ENCODE measurements around the gene TMC1.

TMC1 gene

DNA sequence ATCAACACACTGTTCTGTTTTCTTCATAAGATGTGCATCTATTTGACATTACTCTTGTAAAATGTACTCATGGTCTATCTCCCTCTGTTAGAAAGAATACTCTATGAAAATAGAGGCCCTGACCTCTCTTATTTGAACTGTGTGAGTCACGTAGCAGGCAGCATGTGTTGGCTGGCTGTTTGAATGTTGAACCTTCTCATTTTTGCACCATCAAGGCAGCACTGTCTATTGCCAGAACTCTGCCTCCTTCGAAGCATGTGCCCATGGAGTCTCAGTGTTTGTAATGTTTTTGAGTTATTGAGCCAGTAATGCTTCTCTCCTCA is 287.0 kb downstream of the TMC1 start:
- Histone ChIP-seq H2AK5ac (ENCODE audit: low read length, severe bottlenecking) (no peak overlapping the region), H3K18ac (ENCODE audit: low read depth in 1 of 2, low read length in 2 of 2) (no peak overlapping the region), H3K4me2 (ENCODE audit: low read length, poor library complexity, severe bottlenecking) (no peak overlapping the region), H3K79me1 (replicated peaks; ENCODE audit: low read length, poor library complexity, severe bottlenecking) (no peaks in the 10 kb centered on the region), H2BK5ac (ENCODE audit: low read depth, low read length, poor library complexity, severe bottlenecking) (no peak overlapping the region), H3K4ac (ENCODE audit: low read depth in 1 of 2, low read length in 2 of 2) (no peak overlapping the region), H2AFZ (ENCODE audit: low read depth, low read length) (no peak overlapping the region), H3K4me1 (ENCODE audit: control insufficient read depth, insufficient read depth, low read depth, low read length) (no peaks in the 10 kb centered on the region), H3K36me3 (ENCODE audit: control insufficient read depth in 1 of 2, insufficient read depth in 2 of 2, low read depth in 1 of 2, low read length in 2 of 2) (no peaks in the 10 kb centered on the region), H3K27me3 (ENCODE audit: control insufficient read depth in 1 of 2, insufficient read depth in 1 of 2, low read length in 2 of 2) (no peaks in the 10 kb centered on the region), H3K9me3 (ENCODE audit: control insufficient read depth, low read length) (no peaks in the 10 kb centered on the region), H3K27ac (ENCODE audit: low read length, poor library complexity, severe bottlenecking) (no peak overlapping the region), H3K4me3 (ENCODE audit: insufficient read depth in 1 of 2, low read depth in 1 of 2, low read length in 2 of 2) (no peak overlapping the region), H4K8ac (ENCODE audit: low read length) (no peak overlapping the region), H3K9ac (ENCODE audit: low read length) (no peak overlapping the region), H4K91ac (ENCODE audit: low read length) (no peak overlapping the region), H2BK15ac (ENCODE audit: low read depth, poor library complexity, severe bottlenecking) (no peak overlapping the region), H2BK12ac (ENCODE audit: low read length in 2 of 2) (no peak overlapping the region), H3K23ac (ENCODE audit: low read length in 2 of 2) (no peak overlapping the region), H2BK120ac (ENCODE audit: low read depth, low read length) (no peak overlapping the region), H3K14ac (ENCODE audit: low read length in 2 of 2) (no peak overlapping the region)
- DNase-seq = no peak
- 60% methylated on average over 1 of the region's 2 CpGs for WGBS

DNA sequence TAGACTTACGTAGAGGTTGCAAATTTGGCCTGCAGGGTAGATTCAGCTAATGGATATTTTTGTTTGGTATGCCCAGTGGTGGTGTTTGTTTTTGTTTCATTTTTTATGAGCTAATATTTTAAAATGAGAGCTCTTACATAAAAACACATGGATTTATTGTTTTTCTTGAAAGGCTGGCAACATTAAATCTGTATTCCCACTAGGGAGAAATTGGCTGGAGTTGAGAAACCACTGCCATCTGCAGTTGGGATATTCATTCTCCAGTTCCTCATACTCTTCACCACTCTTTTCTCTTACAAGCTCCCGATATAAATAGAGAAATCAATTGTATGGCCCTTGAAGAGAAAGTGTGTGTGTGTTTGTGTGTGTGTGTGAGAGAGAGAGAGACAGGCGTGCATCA is 288.2 kb downstream of the TMC1 start:
- WGBS = 91% methylated on average over 3 of the region's 3 CpGs
- DNase-seq = no peak
- no peak overlapping the region for H4K8ac ChIP-seq (ENCODE audit: low read length)

DNA sequence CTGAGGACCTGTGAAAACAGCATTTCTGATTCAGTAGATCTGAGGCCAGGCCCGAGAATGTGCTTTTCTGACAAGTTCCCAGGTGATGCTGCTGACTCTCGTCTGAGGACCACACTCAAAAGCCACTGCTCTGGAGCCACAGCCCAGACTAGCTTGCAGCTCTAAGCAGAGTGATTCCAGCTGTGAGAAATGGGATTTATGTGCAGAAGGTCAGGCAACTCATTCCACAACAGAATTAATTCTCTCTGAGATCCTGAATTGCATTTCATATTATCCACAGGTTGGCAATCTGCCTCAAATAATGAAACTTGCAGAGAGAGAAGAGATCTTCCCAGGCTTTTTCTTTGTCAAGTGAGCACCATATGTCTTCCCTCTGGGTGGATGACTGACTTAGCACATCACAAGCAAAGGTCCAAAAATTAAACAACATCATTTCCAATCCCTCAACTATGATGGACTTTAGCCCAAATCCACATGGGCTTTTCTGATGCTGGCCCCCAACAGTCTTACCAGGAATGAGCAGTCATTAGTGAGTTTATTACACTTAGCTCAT is 291.2 kb downstream of the TMC1 start:
- no peak overlapping the region for H3K9ac ChIP-seq (ENCODE audit: low read length)
- H2AFZ ChIP-seq (ENCODE audit: low read depth, low read length) = no peak overlapping the region
- no peak overlapping the region for H3K27ac ChIP-seq (ENCODE audit: low read length, poor library complexity, severe bottlenecking)
- H2BK5ac ChIP-seq (ENCODE audit: low read depth, low read length, poor library complexity, severe bottlenecking) = no peak overlapping the region
- no peaks in the 10 kb centered on the region for H3K36me3 ChIP-seq (ENCODE audit: control insufficient read depth in 1 of 2, insufficient read depth in 2 of 2, low read depth in 1 of 2, low read length in 2 of 2)
- no peak for DNase-seq
- H4K8ac ChIP-seq (ENCODE audit: low read length) = no peak overlapping the region
- H2BK12ac ChIP-seq (ENCODE audit: low read length in 2 of 2) = no peak overlapping the region
- H3K4me2 ChIP-seq (ENCODE audit: low read length, poor library complexity, severe bottlenecking) = no peak overlapping the region
- H4K91ac ChIP-seq (ENCODE audit: low read length) = no peak overlapping the region
- H3K4me1 ChIP-seq (ENCODE audit: control insufficient read depth, insufficient read depth, low read depth, low read length) = no peaks in the 10 kb centered on the region
- no peaks in the 10 kb centered on the region for H3K9me3 ChIP-seq (ENCODE audit: control insufficient read depth, low read length)
- no peaks in the 10 kb centered on the region for H3K79me1 ChIP-seq (replicated peaks; ENCODE audit: low read length, poor library complexity, severe bottlenecking)
- H3K4me3 ChIP-seq (ENCODE audit: insufficient read depth in 1 of 2, low read depth in 1 of 2, low read length in 2 of 2) = no peak overlapping the region
- H3K14ac ChIP-seq (ENCODE audit: low read length in 2 of 2) = no peak overlapping the region
- no peak overlapping the region for H3K4ac ChIP-seq (ENCODE audit: low read depth in 1 of 2, low read length in 2 of 2)
- no peak overlapping the region for H3K18ac ChIP-seq (ENCODE audit: low read depth in 1 of 2, low read length in 2 of 2)
- H3K27me3 ChIP-seq (ENCODE audit: control insufficient read depth in 1 of 2, insufficient read depth in 1 of 2, low read length in 2 of 2) = no peaks in the 10 kb centered on the region
- 63% methylated on average over 2 of the region's 2 CpGs for WGBS
- H2AK5ac ChIP-seq (ENCODE audit: low read length, severe bottlenecking) = no peak overlapping the region
- H2BK120ac ChIP-seq (ENCODE audit: low read depth, low read length) = no peak overlapping the region
- H2BK15ac ChIP-seq (ENCODE audit: low read depth, poor library complexity, severe bottlenecking) = no peak overlapping the region
- no peak overlapping the region for H3K23ac ChIP-seq (ENCODE audit: low read length in 2 of 2)

More for the DNA sequence above, 288.2 kb downstream of the TMC1 start:
- H3K9me3 ChIP-seq (ENCODE audit: control insufficient read depth, low read length) = no peaks in the 10 kb centered on the region
- no peak overlapping the region for H3K9ac ChIP-seq (ENCODE audit: low read length)
- H4K91ac ChIP-seq (ENCODE audit: low read length) = no peak overlapping the region
- H3K14ac ChIP-seq (ENCODE audit: low read length in 2 of 2) = no peak overlapping the region
- no peak overlapping the region for H3K4ac ChIP-seq (ENCODE audit: low read depth in 1 of 2, low read length in 2 of 2)
- H2BK12ac ChIP-seq (ENCODE audit: low read length in 2 of 2) = no peak overlapping the region
- H3K27ac ChIP-seq (ENCODE audit: low read length, poor library complexity, severe bottlenecking) = no peak overlapping the region
- no peak overlapping the region for H2BK120ac ChIP-seq (ENCODE audit: low read depth, low read length)
- H2BK15ac ChIP-seq (ENCODE audit: low read depth, poor library complexity, severe bottlenecking) = no peak overlapping the region
- no peak overlapping the region for H2AFZ ChIP-seq (ENCODE audit: low read depth, low read length)
- no peak overlapping the region for H2AK5ac ChIP-seq (ENCODE audit: low read length, severe bottlenecking)
- H3K79me1 ChIP-seq (replicated peaks; ENCODE audit: low read length, poor library complexity, severe bottlenecking) = no peaks in the 10 kb centered on the region
- no peak overlapping the region for H3K4me2 ChIP-seq (ENCODE audit: low read length, poor library complexity, severe bottlenecking)
- no peak overlapping the region for H3K4me3 ChIP-seq (ENCODE audit: insufficient read depth in 1 of 2, low read depth in 1 of 2, low read length in 2 of 2)
- no peaks in the 10 kb centered on the region for H3K36me3 ChIP-seq (ENCODE audit: control insufficient read depth in 1 of 2, insufficient read depth in 2 of 2, low read depth in 1 of 2, low read length in 2 of 2)
- no peaks in the 10 kb centered on the region for H3K4me1 ChIP-seq (ENCODE audit: control insufficient read depth, insufficient read depth, low read depth, low read length)
- H3K23ac ChIP-seq (ENCODE audit: low read length in 2 of 2) = no peak overlapping the region
- H3K18ac ChIP-seq (ENCODE audit: low read depth in 1 of 2, low read length in 2 of 2) = no peak overlapping the region
- no peaks in the 10 kb centered on the region for H3K27me3 ChIP-seq (ENCODE audit: control insufficient read depth in 1 of 2, insufficient read depth in 1 of 2, low read length in 2 of 2)
- H2BK5ac ChIP-seq (ENCODE audit: low read depth, low read length, poor library complexity, severe bottlenecking) = no peak overlapping the region

DNA sequence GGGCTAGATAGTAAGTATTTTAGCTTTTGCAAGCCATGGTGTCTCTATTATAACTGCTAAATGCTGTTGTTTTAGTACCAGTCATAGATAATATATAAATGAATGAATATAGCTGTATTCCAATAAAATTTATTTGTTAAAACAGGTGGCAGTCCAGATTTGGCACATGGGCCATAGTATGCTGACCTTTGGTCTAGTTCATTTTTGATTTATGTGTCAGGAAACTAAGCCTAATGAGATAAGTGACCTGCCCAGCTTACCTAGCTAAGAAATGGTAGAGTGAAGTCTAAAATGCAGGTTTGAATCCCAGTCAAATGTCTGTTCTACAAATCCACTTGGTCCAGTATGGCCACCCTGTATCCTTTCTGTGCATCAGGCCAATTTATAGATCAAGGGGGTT is 292.1 kb downstream of the TMC1 start:
- H3K27me3 ChIP-seq (ENCODE audit: control insufficient read depth in 1 of 2, insufficient read depth in 1 of 2, low read length in 2 of 2) = no peaks in the 10 kb centered on the region
- H3K4me3 ChIP-seq (ENCODE audit: insufficient read depth in 1 of 2, low read depth in 1 of 2, low read length in 2 of 2) = no peak overlapping the region
- no peak overlapping the region for H3K4ac ChIP-seq (ENCODE audit: low read depth in 1 of 2, low read length in 2 of 2)
- H2AK5ac ChIP-seq (ENCODE audit: low read length, severe bottlenecking) = no peak overlapping the region
- no peaks in the 10 kb centered on the region for H3K79me1 ChIP-seq (replicated peaks; ENCODE audit: low read length, poor library complexity, severe bottlenecking)
- no peak overlapping the region for H3K23ac ChIP-seq (ENCODE audit: low read length in 2 of 2)
- no peak overlapping the region for H3K18ac ChIP-seq (ENCODE audit: low read depth in 1 of 2, low read length in 2 of 2)
- H3K9ac ChIP-seq (ENCODE audit: low read length) = no peak overlapping the region
- H3K14ac ChIP-seq (ENCODE audit: low read length in 2 of 2) = no peak overlapping the region
- no peak overlapping the region for H2BK5ac ChIP-seq (ENCODE audit: low read depth, low read length, poor library complexity, severe bottlenecking)
- H3K9me3 ChIP-seq (ENCODE audit: control insufficient read depth, low read length) = no peaks in the 10 kb centered on the region
- no peak overlapping the region for H2BK12ac ChIP-seq (ENCODE audit: low read length in 2 of 2)
- no peaks in the 10 kb centered on the region for H3K36me3 ChIP-seq (ENCODE audit: control insufficient read depth in 1 of 2, insufficient read depth in 2 of 2, low read depth in 1 of 2, low read length in 2 of 2)
- H3K27ac ChIP-seq (ENCODE audit: low read length, poor library complexity, severe bottlenecking) = no peak overlapping the region
- no peak overlapping the region for H2BK15ac ChIP-seq (ENCODE audit: low read depth, poor library complexity, severe bottlenecking)
- H4K91ac ChIP-seq (ENCODE audit: low read length) = no peak overlapping the region
- H3K4me1 ChIP-seq (ENCODE audit: control insufficient read depth, insufficient read depth, low read depth, low read length) = no peaks in the 10 kb centered on the region
- H2AFZ ChIP-seq (ENCODE audit: low read depth, low read length) = no peak overlapping the region
- no peak for DNase-seq
- no peak overlapping the region for H4K8ac ChIP-seq (ENCODE audit: low read length)
- no peak overlapping the region for H2BK120ac ChIP-seq (ENCODE audit: low read depth, low read length)
- H3K4me2 ChIP-seq (ENCODE audit: low read length, poor library complexity, severe bottlenecking) = no peak overlapping the region

Measured in mesenchymal stem cell (in vitro differentiated cells and primary cell).